ENCODE data around the gene C2orf69. TPM values are rescaled to one million over a fixed set of nuclear protein-coding genes. Genes with fewer than 3 reads are reported as not detected.

Gene C2orf69
- total and polyA plus RNA-seq, 2 of the 13 experiments (the other 11 are each of a cell fraction or from before 2014, with no cell fraction given), result 4.8 to 19.3 TPM

DNA sequence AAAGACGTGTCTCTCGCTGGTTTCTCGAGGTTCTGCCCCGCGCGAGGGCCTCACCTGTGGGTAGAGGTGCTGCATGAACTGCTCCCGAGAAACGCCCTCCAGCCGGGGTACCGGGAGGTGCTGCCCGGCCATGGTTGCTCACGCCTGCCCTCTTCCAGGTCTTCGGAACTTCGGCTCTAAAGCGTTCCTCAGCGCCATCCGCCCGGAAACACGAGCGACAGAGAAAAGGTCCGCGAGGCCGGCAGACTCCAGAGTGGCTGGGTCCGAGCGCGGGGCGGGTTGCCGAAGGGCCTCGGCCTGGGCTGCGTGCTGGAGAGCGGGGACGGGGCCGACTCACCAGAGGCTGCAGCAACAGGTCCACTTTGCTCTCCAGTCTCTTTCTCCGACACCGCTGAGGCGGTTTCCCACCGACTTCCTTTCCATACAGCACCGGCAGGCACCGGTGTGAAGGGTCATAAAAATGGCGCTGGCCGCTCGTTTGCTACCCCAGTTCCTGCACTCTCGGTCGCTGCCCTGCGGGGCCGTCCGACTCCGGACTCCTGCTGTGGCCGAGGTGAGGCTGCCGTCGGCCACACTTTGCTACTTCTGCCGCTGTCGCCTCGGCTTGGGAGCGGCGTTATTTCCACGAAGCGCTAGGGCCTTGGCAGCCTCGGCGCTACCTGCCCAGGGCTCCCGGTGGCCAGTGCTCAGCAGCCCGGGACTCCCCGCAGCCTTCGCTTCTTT, 44.4 kb downstream of the C2orf69 start, which contains the start of the genes MAIP1 and TYW5 (continued):
- TF ChIP-seq HHEX (CRISPR knock-in tag; IDR thresholded peaks at IDR 0.05) (no peak; the same call in 1 of the 2 replicates), ZKSCAN8 (CRISPR knock-in tag; IDR thresholded peaks at IDR 0.05; ENCODE audit: borderline replicate concordance) (0 out of 2 replicates have a peak, but pooled peaks have one; percentile 56), PAF1 (CRISPR knock-in tag; IDR thresholded peaks at IDR 0.05) (no peak), TBL1XR1 (IDR thresholded peaks at IDR 0.05; ENCODE audit: borderline replicate concordance, low read length, partially characterized antibody) (peak; percentile 74), ZNF235 (CRISPR knock-in tag; IDR thresholded peaks at IDR 0.05; ENCODE audit: borderline replicate concordance) (peak; percentile 88), KDM5A (IDR thresholded peaks at IDR 0.05; ENCODE audit: borderline replicate concordance, low read length) (peak; percentile 99), ZNF513 (CRISPR knock-in tag; conservative IDR thresholded peaks at IDR 0.05) (no peak), HDAC2 (CRISPR knock-in tag; IDR thresholded peaks at IDR 0.05) (peak; percentile 86), ZNF570 (CRISPR knock-in tag; IDR thresholded peaks at IDR 0.05; ENCODE audit: borderline replicate concordance) (no peak), ZNF33B (CRISPR knock-in tag; IDR thresholded peaks at IDR 0.05) (peak; percentile 95), ZNF12 (CRISPR knock-in tag; IDR thresholded peaks at IDR 0.05) (peak; percentile 52; the same call in 1 of the 2 replicates), ZNF550 (CRISPR knock-in tag; IDR thresholded peaks at IDR 0.05; ENCODE audit: borderline replicate concordance) (peak; percentile 82), SP4 (CRISPR knock-in tag; IDR thresholded peaks at IDR 0.05) (peak; percentile 70), BRCA1 (CRISPR knock-in tag; IDR thresholded peaks at IDR 0.05) (no peak), CEBPG (CRISPR knock-in tag; IDR thresholded peaks at IDR 0.05) (peak; percentile 26)
- TF ChIP-seq, protein P1, sequence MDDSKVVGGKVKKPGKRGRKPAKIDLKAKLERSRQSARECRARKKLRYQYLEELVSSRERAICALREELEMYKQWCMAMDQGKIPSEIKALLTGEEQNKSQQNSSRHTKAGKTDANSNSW (CRISPR knock-in tag; IDR thresholded peaks at IDR 0.05; ENCODE audit: borderline replicate concordance), result peak; percentile 91; the same call in 1 of the 2 replicates
- TF ChIP-seq, protein P2, sequence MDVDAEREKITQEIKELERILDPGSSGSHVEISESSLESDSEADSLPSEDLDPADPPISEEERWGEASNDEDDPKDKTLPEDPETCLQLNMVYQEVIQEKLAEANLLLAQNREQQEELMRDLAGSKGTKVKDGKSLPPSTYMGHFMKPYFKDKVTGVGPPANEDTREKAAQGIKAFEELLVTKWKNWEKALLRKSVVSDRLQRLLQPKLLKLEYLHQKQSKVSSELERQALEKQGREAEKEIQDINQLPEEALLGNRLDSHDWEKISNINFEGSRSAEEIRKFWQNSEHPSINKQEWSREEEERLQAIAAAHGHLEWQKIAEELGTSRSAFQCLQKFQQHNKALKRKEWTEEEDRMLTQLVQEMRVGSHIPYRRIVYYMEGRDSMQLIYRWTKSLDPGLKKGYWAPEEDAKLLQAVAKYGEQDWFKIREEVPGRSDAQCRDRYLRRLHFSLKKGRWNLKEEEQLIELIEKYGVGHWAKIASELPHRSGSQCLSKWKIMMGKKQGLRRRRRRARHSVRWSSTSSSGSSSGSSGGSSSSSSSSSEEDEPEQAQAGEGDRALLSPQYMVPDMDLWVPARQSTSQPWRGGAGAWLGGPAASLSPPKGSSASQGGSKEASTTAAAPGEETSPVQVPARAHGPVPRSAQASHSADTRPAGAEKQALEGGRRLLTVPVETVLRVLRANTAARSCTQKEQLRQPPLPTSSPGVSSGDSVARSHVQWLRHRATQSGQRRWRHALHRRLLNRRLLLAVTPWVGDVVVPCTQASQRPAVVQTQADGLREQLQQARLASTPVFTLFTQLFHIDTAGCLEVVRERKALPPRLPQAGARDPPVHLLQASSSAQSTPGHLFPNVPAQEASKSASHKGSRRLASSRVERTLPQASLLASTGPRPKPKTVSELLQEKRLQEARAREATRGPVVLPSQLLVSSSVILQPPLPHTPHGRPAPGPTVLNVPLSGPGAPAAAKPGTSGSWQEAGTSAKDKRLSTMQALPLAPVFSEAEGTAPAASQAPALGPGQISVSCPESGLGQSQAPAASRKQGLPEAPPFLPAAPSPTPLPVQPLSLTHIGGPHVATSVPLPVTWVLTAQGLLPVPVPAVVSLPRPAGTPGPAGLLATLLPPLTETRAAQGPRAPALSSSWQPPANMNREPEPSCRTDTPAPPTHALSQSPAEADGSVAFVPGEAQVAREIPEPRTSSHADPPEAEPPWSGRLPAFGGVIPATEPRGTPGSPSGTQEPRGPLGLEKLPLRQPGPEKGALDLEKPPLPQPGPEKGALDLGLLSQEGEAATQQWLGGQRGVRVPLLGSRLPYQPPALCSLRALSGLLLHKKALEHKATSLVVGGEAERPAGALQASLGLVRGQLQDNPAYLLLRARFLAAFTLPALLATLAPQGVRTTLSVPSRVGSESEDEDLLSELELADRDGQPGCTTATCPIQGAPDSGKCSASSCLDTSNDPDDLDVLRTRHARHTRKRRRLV (CRISPR knock-in tag; IDR thresholded peaks at IDR 0.05), result peak; percentile 96
- TF ChIP-seq, protein P3, sequence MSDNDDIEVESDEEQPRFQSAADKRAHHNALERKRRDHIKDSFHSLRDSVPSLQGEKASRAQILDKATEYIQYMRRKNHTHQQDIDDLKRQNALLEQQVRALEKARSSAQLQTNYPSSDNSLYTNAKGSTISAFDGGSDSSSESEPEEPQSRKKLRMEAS (IDR thresholded peaks at IDR 0.05), result peak; percentile 81
- TF ChIP-seq, protein P4, sequence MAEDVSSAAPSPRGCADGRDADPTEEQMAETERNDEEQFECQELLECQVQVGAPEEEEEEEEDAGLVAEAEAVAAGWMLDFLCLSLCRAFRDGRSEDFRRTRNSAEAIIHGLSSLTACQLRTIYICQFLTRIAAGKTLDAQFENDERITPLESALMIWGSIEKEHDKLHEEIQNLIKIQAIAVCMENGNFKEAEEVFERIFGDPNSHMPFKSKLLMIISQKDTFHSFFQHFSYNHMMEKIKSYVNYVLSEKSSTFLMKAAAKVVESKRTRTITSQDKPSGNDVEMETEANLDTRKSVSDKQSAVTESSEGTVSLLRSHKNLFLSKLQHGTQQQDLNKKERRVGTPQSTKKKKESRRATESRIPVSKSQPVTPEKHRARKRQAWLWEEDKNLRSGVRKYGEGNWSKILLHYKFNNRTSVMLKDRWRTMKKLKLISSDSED (CRISPR knock-in tag; IDR thresholded peaks at IDR 0.05), result 0 out of 2 replicates have a peak, but pooled peaks have one; percentile 91
- TF ChIP-seq, protein P5, sequence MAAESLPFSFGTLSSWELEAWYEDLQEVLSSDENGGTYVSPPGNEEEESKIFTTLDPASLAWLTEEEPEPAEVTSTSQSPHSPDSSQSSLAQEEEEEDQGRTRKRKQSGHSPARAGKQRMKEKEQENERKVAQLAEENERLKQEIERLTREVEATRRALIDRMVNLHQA (CRISPR knock-in tag; IDR thresholded peaks at IDR 0.05), result no peak
- TF ChIP-seq, protein P6, sequence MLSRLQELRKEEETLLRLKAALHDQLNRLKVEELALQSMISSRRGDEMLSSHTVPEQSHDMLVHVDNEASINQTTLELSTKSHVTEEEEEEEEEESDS (CRISPR knock-in tag; IDR thresholded peaks at IDR 0.05; ENCODE audit: borderline replicate concordance), result peak; percentile 91; the same call in 1 of the 2 replicates

All from HepG2 (cell line).